Activated T-cell treated with anti-CD3 and anti-CD28 coated beads, Interleukin-2, amount 50 U/mL, for 24 hours (primary cell): Measurements from ENCODE around the gene ZKSCAN4.
A peak's percentile ranks its signal among the peaks of the same experiment; 100 is the strongest.

Source experiments
- DNase-seq: peaks from one replicate; pipeline ENCODE4 v3.0.0-alpha.2; 2020
- H3K27ac Mint-ChIP-seq: 2 replicates; pipeline ENCODE4 v1.8.0; 2020; ENCODE audit warnings: mild to moderate bottlenecking, mixed read lengths
- H3K27me3 Mint-ChIP-seq: 2 replicates; pipeline ENCODE4 v1.8.0; 2020; ENCODE audit warnings: mixed read lengths
- H3K36me3 Mint-ChIP-seq: 2 replicates; pipeline ENCODE4 v1.8.0; 2020; ENCODE audit warnings: low read depth, mixed read lengths
- H3K4me1 Mint-ChIP-seq: 2 replicates; pipeline ENCODE4 v1.8.0; 2020; ENCODE audit warnings: low read depth, mixed read lengths
- H3K4me3 Mint-ChIP-seq: 2 replicates; pipeline ENCODE4 v1.8.0; 2020; ENCODE audit warnings: mild to moderate bottlenecking, moderate library complexity, mixed read lengths
- H3K9me3 Mint-ChIP-seq: 2 replicates; pipeline ENCODE4 v1.8.0; 2020; ENCODE audit warnings: mixed read lengths

Gene ZKSCAN4

DNA sequence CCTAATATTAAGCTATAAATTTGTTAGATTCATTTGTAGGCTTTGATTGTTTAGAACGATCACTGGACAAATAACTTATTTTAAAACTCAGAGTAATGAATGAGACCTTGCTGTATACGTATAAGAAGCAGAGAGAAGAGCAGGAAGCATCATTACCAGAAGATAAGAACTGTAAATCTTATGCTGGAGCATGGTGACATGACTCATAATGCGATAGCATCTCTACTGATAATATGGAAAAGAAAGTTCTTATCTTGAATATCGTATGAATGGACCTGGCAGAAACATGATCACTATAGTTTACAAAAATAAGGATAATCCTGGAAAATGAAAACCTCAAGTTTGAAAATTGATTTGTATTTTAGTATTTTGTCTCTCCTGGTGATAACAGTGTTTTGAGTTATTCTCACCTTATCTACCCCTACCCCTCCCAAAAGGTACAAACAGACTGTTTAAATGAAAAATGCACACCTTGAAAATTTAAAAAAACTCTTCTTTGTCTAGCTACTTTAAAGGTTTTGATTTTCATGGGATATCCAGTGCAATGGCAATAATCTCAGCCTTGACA lies 12.8 kb upstream of the ZKSCAN4 start:
- Mint-ChIP-seq H3K9me3 (peaks cover 5% of the 10 kb centered on the region), H3K4me3 (no peak overlapping the region), H3K27ac (no peak overlapping the region), H3K27me3 (no peaks in the 10 kb centered on the region), H3K36me3 (no peaks in the 10 kb centered on the region), H3K4me1 (peaks cover 26% of the 10 kb centered on the region)
- no peak for DNase-seq

DNA sequence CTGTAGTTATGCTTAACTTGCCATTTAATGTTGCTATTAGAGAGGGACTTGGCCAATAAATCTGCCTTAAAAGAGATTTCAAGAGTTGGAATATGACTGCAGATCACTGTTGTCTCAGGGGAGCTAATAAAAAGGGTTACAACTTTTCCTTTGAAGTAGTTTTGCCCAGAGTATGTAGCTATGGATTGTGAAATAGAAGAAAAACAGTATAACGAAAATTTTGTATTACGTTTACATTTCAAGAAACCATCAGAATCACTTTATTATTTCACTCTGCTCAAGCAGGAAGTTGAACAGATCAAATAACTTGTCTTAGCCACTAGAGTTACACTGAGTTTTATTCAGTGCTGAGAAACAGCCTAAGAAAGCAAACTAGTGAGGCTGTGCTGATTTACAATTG lies 11.9 kb upstream of the ZKSCAN4 start:
- no peak overlapping the region for H3K27ac Mint-ChIP-seq
- peaks cover 22% of the 10 kb centered on the region for H3K4me1 Mint-ChIP-seq
- DNase-seq = no peak
- peaks cover under 1% of the 10 kb centered on the region for H3K36me3 Mint-ChIP-seq
- H3K27me3 Mint-ChIP-seq = no peaks in the 10 kb centered on the region
- peaks cover 5% of the 10 kb centered on the region for H3K9me3 Mint-ChIP-seq
- H3K4me3 Mint-ChIP-seq = no peak overlapping the region

DNA sequence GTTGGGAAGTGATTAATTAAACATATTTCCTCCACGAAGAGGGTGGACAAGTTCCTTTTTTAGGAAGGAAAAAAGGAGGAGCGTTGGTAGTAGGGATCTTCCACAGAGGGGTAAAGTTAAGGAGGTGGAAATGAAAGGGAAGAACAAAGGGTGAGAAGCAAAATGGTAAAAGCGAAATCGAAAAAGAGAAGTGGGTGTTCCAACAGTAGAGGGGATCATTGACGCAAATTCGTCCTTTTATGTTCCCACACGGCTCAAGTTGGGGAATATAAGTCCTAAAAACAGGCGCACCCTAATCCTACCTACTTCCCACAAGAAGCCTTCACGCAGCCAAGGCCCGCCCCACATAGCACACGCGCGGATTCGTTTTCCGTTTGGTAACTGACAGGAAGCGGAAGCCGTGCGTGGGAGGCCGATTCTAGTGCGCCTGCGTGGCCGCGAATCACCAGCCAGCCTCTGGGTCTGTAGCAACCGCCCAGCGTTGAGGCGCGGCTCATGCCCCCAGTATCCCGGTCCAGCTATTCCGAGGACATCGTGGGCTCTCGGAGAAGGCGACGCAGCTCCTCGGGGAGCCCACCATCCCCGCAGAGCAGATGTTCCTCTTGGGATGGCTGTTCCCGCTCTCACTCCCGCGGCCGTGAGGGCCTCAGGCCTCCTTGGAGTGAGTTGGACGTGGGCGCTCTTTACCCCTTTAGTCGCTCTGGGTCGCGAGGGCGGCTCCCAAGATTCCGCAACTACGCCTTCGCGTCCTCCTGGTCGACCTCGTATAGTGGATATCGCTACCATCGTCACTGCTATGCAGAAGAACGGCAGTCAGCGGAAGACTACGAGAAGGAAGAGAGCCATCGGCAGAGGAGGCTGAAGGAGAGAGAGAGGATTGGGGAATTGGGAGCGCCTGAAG lies 7.1 kb upstream of the ZKSCAN4 start, which contains the start of gene NKAPL:
TSS of gene NKAPL (plus strand) at position 421 of the 901 bp plus-strand sequence. CDS start at position 496, 75 bp downstream.
- Mint-ChIP-seq H3K4me3 (peak within 1 kb of the TSS; percentile 35), H3K27me3 (peaks cover 4% of the 10 kb centered on the region), H3K9me3 (peaks cover 13% of the 10 kb centered on the region), H3K4me1 (peaks cover 13% of the 10 kb centered on the region), H3K36me3 (peaks cover 10% of the 10 kb centered on the region), H3K27ac (peak within 1 kb of the TSS; percentile 50)
- DNase-seq = peak; percentile 81

DNA sequence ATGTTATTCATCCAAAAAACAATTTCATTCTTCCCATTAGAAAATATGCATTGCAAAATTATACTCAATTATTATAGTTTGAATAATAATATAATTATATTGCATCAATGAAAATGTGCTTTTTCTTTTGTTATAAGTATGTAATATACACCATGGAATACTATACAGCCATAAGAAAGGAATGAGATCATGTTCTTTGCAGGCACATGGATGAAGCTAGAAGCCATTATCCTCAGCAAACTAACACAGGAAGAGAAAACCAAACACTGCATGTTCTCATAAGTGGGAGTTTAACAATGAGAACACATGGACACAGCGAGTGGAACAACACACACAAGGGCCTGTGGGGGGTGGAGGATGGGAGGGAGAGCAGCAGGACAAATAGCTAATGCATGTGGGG lies 5.0 kb upstream of the ZKSCAN4 start:
- H3K9me3 Mint-ChIP-seq = peaks cover 13% of the 10 kb centered on the region
- peaks cover 11% of the 10 kb centered on the region for H3K36me3 Mint-ChIP-seq
- DNase-seq = no peak
- H3K27me3 Mint-ChIP-seq = peaks cover 4% of the 10 kb centered on the region
- no peak overlapping the region for H3K27ac Mint-ChIP-seq
- H3K4me3 Mint-ChIP-seq = no peak overlapping the region
- H3K4me1 Mint-ChIP-seq = peaks cover 19% of the 10 kb centered on the region

DNA sequence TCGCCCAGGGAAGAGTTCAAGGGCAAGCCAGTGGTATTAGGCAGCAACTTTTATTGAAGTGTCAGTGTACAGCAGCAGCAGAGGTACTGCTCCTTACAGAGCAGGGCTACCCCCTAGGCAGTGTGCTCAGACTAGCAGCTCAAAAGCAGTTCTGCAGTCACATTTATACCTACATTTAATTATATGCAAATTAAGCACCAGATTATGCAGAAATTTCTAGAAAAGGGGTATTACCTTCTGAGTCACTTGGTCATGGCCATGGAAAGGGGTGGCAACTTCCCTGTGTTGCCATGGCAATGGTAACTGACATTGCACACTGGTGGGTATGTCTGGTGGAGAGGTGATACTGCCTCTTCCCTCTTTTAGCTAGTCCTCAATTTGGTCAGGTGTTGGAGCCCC lies 2.1 kb upstream of the ZKSCAN4 start:
- Mint-ChIP-seq H3K4me3 (no peak overlapping the region), H3K27ac (no peak overlapping the region), H3K27me3 (peaks cover 4% of the 10 kb centered on the region), H3K4me1 (peaks cover 38% of the 10 kb centered on the region), H3K9me3 (peaks cover 8% of the 10 kb centered on the region), H3K36me3 (peaks cover 26% of the 10 kb centered on the region)
- DNase-seq = no peak

DNA sequence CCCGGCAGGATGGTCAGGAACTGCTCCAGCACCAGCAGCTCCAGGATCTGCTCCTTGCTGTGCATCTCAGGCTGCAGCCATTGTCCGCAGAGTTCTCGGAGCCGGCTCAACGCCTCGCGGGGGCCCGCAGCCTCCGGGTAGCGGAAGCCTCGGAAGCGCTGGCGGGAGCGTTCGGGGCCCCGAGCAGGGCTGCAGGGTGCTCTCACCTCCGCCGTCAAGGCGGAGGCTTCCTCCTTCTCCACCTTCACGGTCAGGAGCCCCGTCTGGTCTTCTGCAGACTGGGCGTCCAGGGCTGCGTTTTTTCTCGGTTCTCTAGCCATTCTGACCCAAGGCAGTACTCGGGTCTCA lies 434 bp downstream of the ZKSCAN4 start:
- Mint-ChIP-seq H3K36me3 (peaks cover 40% of the 10 kb centered on the region), H3K4me1 (peaks cover 31% of the 10 kb centered on the region), H3K27ac (peak overlapping the region; percentile 87), H3K4me3 (peak overlapping the region; percentile 94), H3K9me3 (no peaks in the 10 kb centered on the region), H3K27me3 (peaks cover 4% of the 10 kb centered on the region)
- DNase-seq = no peak

DNA sequence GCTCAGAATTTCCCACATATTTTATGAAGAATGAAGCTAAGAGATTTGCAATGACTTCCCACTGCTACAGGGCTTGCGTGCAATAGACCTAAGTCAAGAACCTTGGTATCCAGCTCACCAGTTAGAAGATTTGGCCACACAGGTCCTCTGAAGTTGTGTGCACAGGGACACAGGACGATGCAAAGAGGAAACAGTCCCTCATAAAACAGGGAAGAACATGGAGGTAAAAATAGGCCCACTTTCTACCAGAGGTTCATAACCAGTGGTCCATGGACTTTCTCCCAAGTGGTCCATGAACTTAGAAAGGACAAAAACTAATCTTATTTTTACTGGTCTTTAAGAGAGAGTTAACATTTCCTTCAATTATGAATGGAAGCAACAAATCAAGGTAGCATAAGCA lies 1.3 kb downstream of the ZKSCAN4 start:
- peaks cover 48% of the 10 kb centered on the region for H3K36me3 Mint-ChIP-seq
- H3K9me3 Mint-ChIP-seq = no peaks in the 10 kb centered on the region
- no peak for DNase-seq
- H3K27ac Mint-ChIP-seq = no peak overlapping the region
- H3K4me3 Mint-ChIP-seq = peak overlapping the region; percentile 67
- H3K4me1 Mint-ChIP-seq = peaks cover 31% of the 10 kb centered on the region
- H3K27me3 Mint-ChIP-seq = peaks cover under 1% of the 10 kb centered on the region

DNA sequence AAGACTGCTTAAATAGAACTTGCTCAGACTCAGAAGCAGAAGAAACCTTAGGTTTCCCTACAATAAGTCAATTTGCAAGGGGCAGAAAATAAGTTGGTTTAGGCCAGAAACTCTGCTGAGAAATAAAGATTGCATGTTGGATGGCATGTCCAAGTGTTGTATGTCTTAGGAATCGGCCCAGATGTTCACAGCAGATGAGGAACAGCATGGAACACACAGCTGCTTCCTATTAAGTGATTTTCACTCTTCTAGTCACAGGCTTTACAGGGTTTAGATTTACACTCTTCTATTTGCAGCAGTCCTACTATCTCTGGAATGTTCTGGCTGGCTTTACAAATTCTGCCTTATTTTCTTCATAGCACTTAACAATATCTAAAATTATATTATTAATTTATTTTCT lies 3.2 kb downstream of the ZKSCAN4 start:
- H3K36me3 Mint-ChIP-seq = peaks cover 67% of the 10 kb centered on the region
- no peaks in the 10 kb centered on the region for H3K9me3 Mint-ChIP-seq
- DNase-seq = no peak
- H3K4me1 Mint-ChIP-seq = peaks cover 31% of the 10 kb centered on the region
- H3K27me3 Mint-ChIP-seq = no peaks in the 10 kb centered on the region
- H3K27ac Mint-ChIP-seq = no peak overlapping the region
- no peak overlapping the region for H3K4me3 Mint-ChIP-seq

DNA sequence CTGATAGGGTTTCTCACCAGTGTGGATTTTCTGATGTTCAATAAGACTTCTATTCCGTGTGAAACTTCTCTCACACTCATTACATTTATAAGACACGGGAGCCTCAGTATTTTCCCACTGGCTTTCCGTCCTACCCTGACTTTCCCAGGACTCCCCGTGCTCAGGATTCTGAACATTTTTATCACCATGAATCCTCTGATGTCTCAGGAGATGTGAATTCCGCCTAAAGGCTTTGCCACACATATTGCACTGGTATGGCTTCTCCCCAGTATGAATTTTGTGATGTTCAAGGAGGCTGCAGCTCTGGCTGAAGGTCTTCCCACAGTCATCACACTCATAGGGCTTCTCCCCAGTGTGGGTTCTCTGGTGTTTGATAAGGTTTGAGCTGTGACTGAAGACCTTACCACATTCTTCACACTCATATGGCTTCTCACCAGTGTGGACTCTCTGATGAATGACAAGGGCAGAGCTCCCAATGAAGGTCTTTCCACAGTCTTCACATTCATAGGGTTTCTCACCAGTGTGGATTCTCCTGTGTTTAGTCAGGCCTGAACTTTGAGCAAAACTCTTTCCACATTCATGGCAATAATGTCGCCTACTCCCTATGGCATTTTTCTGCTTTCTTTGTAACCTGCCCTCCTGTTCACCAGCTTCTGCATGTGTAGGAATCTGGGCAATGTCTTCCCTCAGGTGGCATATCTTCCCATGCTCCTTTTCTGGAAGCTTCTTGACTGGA lies 6.7 kb downstream of the ZKSCAN4 start:
- H3K27ac Mint-ChIP-seq = no peak overlapping the region
- DNase-seq = no peak
- no peaks in the 10 kb centered on the region for H3K27me3 Mint-ChIP-seq
- H3K4me3 Mint-ChIP-seq = no peak overlapping the region
- H3K4me1 Mint-ChIP-seq = peaks cover 14% of the 10 kb centered on the region
- H3K9me3 Mint-ChIP-seq = no peaks in the 10 kb centered on the region
- H3K36me3 Mint-ChIP-seq = peaks cover 68% of the 10 kb centered on the region

DNA sequence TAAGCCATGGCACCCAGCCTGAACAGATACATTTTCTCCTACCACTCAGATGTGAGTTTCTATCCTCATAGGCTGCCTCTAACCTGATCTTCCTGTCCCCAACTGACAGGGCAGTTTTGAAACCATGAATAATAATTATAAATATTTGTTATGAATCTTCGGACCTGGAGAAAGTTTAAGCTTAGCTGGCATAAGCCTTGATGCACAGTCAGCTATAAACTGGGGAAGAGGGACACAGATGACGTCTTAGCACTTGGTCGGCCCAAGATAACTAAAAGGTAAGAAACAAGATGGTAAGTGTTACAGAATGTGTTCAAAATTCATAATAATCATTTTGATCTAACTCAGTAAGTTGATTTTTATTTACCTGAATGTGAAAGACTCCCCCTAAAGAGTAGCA lies 8.1 kb downstream of the ZKSCAN4 start:
- Mint-ChIP-seq H3K9me3 (no peaks in the 10 kb centered on the region), H3K27me3 (no peaks in the 10 kb centered on the region), H3K36me3 (peaks cover 60% of the 10 kb centered on the region), H3K4me1 (peaks cover 1% of the 10 kb centered on the region), H3K27ac (no peak overlapping the region), H3K4me3 (no peak overlapping the region)
- no peak for DNase-seq

DNA sequence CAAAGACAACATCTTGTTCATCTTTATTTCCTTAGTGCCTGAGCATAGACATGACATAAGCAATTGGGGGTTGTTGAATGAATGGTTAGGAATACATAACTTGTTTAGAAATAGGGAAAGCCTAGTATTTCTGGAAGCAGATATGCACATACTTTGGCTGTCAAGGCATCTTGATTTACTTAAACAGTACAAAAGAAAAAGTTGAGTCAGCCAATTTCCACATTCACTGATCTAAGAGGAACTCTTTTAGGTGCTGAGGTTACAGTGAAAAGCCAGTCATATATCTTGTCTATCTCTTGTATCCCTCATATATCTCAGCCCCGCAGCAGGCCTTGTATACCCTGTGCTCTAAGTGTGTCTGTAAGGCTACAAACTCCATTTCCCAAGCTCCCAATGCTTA lies 11.6 kb downstream of the ZKSCAN4 start:
- Mint-ChIP-seq H3K9me3 (no peaks in the 10 kb centered on the region), H3K4me3 (no peak overlapping the region), H3K4me1 (no peaks in the 10 kb centered on the region), H3K27me3 (no peaks in the 10 kb centered on the region), H3K27ac (no peak overlapping the region), H3K36me3 (peaks cover 25% of the 10 kb centered on the region)
- DNase-seq = no peak

DNA sequence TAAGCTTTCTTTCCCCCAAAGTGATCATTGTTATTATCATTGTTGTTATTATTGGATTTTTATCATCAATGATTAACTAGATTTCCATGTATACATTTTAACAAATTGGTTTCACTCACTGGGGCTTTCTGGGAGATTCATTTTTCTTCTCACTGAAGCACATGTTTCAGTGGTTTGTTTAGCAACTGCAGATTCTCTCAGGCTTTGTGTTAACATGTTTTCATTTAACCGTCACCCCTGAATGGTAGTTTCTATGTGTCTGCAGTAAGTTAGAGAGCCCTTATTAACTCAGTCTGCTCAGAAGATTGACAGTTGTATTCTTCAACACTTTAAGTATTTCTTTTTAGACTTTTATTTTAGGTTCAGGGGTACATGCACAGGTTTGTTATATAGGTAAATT lies 12.4 kb downstream of the ZKSCAN4 start:
- H3K27ac Mint-ChIP-seq = no peak overlapping the region
- H3K36me3 Mint-ChIP-seq = peaks cover 17% of the 10 kb centered on the region
- H3K27me3 Mint-ChIP-seq = no peaks in the 10 kb centered on the region
- H3K9me3 Mint-ChIP-seq = no peaks in the 10 kb centered on the region
- H3K4me1 Mint-ChIP-seq = no peaks in the 10 kb centered on the region
- DNase-seq = no peak
- no peak overlapping the region for H3K4me3 Mint-ChIP-seq

DNA sequence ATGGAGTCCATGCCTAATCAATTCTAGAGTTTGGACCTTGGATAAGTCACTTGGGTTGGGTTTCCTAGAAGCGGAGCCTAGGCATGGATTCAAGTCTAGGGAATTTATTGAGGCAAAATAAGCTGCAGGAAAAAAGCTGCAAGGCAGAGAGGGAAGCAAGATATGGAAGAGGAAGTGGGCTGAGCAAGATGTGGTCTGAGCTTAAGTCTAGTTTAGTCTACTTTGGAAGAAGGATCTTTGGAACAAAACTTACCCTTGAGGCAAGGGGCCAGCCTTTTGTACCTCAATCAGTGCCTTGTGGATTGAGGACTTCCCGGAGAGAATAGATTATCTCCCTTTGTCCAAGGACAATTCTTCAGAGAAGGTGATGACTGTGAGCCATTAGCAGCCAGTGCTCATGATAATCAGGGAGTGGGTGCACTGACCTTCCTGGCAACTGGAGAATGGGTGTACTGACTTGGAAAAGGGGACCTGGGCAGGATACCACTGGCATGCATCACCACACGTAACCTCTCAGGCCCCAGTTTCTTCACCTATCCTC lies 16.1 kb downstream of the ZKSCAN4 start:
- peaks cover 16% of the 10 kb centered on the region for H3K36me3 Mint-ChIP-seq
- no peak overlapping the region for H3K27ac Mint-ChIP-seq
- H3K27me3 Mint-ChIP-seq = peaks cover 7% of the 10 kb centered on the region
- no peak for DNase-seq
- no peaks in the 10 kb centered on the region for H3K4me1 Mint-ChIP-seq
- H3K9me3 Mint-ChIP-seq = no peaks in the 10 kb centered on the region
- H3K4me3 Mint-ChIP-seq = no peak overlapping the region

DNA sequence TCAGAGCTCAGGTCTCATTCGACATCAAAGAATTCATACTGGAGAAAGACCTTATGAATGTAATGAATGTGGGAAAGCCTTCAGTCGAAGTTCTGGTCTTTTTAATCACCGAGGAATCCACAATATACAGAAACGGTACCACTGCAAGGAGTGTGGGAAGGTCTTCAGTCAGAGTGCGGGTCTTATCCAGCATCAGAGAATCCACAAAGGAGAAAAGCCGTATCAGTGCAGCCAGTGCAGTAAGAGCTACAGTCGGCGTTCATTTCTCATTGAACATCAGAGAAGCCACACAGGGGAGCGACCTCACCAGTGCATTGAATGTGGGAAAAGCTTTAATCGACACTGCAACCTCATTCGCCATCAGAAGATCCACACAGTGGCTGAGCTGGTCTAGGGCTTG lies 19.3 kb downstream of the ZKSCAN4 start:
- H3K27ac Mint-ChIP-seq = no peak overlapping the region
- peaks cover 26% of the 10 kb centered on the region for H3K36me3 Mint-ChIP-seq
- peaks cover 7% of the 10 kb centered on the region for H3K27me3 Mint-ChIP-seq
- DNase-seq = no peak
- no peak overlapping the region for H3K4me3 Mint-ChIP-seq
- H3K4me1 Mint-ChIP-seq = no peaks in the 10 kb centered on the region
- no peaks in the 10 kb centered on the region for H3K9me3 Mint-ChIP-seq
